GM10266 (cell line): ENCODE data around the gene HAPSTR1.
"Not testable (repeated sequence)": the region's sequence is repeated elsewhere in the genome, so short reads cannot be mapped to it uniquely, and the experiment has no call there.

Experiments
- DNase-seq: peaks from one replicate; pipeline ENCODE4 v3.0.0; 2012; ENCODE audit errors: extremely low spot score
- TF ChIP-seq, protein P1 (sequence below): IDR thresholded peaks from 2 replicates; pipeline ENCODE4 v1.5.1; 2012; ENCODE audit warnings: mild to moderate bottlenecking, low read depth; ENCODE audit not compliant: control insufficient read depth, insufficient read depth; ENCODE audit errors: missing control alignments

Gene HAPSTR1

DNA sequence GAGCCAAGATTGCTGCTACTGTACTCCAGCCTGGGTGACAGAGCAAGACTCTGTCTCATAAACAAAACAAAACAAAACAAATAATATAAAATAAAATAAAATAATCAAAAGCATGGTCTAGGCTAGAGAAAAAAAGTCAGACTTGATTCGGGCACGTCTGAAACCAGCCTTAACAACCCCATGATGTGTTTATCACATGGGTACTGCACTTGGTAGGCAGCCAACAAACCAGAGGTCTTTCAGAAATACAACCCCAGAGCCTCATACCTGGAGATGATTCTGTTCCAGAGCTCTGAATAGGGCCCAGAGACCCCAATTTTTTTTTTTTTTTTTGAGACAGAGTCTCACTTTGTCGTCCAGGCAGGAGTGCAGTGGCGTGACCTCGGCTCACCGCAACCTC lies 9.6 kb upstream of the HAPSTR1 start:
- TF ChIP-seq, protein P1, sequence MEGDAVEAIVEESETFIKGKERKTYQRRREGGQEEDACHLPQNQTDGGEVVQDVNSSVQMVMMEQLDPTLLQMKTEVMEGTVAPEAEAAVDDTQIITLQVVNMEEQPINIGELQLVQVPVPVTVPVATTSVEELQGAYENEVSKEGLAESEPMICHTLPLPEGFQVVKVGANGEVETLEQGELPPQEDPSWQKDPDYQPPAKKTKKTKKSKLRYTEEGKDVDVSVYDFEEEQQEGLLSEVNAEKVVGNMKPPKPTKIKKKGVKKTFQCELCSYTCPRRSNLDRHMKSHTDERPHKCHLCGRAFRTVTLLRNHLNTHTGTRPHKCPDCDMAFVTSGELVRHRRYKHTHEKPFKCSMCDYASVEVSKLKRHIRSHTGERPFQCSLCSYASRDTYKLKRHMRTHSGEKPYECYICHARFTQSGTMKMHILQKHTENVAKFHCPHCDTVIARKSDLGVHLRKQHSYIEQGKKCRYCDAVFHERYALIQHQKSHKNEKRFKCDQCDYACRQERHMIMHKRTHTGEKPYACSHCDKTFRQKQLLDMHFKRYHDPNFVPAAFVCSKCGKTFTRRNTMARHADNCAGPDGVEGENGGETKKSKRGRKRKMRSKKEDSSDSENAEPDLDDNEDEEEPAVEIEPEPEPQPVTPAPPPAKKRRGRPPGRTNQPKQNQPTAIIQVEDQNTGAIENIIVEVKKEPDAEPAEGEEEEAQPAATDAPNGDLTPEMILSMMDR: no peak
- no peak for DNase-seq

DNA sequence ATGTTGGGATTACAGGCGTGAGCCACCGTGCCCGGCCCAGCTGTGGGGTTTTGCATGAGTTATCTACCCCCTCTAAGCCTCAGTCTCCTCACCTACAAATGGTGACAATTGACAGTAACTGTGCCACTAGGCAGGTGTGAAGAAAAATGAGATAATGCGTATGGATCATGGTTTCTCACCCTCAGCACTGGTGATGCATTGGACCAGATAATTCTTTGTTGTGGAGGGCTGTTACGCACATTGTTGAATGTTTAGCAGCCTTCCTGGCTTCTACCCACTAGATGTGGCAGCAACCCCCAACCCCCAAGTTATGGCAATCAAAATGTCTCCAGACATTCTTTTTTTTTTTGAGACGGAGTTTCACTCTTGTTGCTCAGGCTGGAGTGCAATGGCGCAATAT lies 9.0 kb upstream of the HAPSTR1 start:
- TF ChIP-seq, protein P1: no peak
- DNase-seq: no peak

DNA sequence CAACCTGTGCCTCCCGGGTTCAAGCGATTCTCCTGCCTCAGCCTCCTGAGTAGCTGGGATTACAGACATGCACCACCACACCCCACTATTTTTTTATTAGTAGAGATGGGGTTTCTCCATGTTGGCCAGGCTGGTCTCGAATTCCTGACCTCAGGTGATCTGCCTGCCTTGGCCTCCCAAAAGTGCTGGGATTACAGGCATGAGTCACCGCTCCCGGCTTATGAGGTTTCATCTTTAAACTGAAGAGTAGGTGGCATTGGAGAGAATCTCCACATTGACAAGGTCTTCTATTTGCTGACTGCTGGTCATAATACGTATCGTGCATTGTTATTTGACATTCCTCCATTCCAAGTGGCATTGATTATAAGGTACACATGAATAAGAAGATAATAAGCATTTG lies 3.7 kb upstream of the HAPSTR1 start:
- not testable (repeated sequence) for DNase-seq

DNA sequence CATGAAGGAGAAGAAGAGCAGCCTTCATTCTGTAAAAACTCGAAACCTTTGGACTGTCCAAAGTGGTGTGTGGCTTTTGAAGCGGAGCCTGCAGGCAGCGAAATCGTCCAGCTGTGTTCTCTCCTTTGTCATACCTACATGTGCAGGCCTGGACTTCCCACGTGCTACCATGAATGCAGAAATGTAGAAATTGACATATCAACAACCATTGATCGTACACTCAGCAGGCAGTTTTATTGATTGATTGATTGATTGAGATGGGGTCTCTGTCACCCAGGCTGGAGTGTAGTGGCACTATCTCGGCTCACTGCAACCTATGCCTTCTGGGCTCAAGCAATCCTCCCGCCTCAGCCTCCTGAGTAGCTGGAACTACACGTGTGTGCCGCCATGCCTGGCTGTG lies 2.6 kb upstream of the HAPSTR1 start:
- DNase-seq: no peak
- TF ChIP-seq, protein P1: no peak

DNA sequence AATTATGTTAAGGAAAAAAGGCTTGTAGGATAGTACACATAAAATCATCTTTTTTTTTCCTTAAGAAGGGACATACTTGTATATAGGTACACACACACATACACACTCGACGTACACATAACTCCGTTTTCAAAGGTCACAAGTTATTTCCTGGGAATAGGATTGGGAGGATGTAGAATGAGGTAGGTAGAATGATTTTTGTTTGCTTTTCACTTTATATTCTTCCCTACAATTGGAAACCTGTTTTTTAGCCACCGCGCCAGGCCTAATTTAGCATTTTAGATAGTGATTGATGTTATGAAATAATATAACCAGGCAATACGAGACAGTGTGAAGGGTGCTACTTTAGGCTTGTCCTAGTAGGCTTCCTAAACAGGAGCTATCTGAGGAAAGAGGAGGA lies 1.8 kb upstream of the HAPSTR1 start:
- no peak for DNase-seq

DNA sequence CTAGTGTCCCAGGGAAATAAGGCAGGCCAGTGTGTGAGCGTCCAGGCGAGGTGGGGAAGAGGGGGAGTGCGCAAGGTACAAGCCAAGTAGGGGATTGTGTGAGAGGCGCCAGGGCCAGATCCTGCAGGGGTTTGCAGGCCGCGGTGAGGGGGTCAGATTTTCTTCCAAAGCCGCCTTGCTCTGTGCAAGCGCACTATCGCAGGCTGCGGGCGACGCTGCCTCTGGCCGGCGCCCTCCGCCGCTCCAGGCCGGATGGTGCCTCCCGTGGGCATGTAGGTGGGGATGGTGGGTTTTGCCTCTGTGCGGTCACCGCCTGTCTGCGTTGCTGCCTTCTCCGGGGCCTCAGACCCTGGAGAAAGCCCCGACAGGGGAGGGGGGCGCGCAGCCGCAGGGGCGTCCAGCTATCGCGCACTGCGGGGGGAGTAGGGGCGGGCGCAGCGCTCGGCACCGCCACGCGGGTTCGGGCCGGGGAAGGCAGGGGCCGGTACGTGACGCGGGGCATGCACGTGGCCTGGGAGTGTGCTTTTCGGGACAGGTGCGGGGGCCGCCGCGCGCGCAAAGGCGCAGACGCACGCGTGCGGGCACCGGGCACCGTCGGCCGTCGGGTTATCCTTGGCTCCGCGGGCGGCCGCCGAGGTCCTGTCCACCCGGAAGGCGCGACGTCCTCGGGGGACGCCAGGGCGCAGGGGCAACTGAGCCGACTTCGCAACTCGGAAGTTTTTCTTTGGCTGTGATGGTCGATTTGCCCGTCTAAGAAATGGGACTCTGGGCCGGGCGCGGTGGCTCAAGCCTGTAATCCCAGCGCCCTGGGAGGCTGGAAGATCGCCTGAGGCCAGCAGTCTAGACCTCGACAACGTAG lies 1.1 kb upstream of the HAPSTR1 start:
- DNase-seq: peak; percentile 48
- TF ChIP-seq, protein P1: no peak

More for the DNA sequence above, 1.8 kb upstream of the HAPSTR1 start:
- TF ChIP-seq, protein P1: no peak

DNA sequence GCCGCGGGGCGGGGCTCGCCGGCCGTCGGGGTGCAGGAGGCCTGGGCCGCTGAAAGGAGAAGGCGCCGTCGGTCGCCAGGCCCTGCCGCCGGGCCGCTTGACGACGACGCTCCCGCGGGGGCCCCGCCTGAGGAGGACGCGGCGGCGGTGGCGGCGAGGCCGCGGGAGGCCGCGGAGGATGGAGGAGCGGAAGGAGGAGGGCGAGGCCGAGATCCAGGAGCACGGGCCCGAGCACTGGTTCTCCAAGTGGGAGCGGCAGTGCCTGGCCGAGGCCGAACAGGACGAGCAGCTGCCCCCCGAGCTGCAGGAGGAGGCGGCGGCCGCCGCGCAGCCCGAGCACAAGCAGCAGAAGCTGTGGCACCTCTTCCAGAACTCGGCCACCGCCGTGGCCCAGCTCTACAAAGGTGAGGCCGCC lies 430 bp downstream of the HAPSTR1 start:
- TF ChIP-seq, protein P1: no peak
- DNase-seq: peak; percentile 46

DNA sequence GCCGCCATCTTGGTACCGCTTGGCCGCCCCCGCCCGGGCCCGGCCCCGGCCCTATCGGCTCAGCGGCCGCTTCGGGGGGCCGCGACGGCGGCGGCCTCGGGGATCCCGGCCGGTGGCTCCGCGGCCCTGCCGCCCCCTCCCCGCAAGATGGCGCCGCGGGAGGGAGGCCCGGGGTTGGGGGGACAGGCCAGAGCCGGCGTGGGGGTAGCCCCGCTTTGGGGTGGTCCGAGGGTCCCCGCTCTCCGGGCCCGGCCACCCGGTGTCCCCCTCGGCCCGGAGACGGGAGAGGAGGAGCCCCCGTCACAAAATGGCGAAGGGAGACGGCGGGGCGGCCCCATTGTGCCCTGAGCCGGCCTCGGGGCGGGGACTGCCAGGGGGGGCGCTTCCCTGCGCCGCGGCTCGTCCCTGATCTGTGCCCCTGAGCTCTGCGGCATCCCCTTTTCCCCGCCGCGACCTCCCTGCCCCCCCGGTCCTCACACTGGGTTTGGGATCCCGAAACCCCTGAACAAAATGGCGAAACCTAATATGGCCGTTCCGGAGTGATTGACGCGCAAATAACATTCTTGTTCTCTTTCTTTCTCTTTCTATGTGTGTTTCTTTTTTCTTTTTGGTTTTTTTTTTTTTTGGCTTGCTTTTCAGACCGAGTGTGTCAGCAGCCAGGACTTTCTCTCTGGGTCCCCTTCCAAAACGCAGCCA lies 986 bp downstream of the HAPSTR1 start:
- DNase-seq: peak; percentile 51
- TF ChIP-seq, protein P1: peak; percentile 28
